ENCODE data around the gene PIR. TPM values are rescaled to one million over a fixed set of nuclear protein-coding genes. Genes with fewer than 3 reads are reported as not detected.

The PIR gene
- total RNA-seq, 1 donor from 2014 or later: 45.0 TPM

DNA sequence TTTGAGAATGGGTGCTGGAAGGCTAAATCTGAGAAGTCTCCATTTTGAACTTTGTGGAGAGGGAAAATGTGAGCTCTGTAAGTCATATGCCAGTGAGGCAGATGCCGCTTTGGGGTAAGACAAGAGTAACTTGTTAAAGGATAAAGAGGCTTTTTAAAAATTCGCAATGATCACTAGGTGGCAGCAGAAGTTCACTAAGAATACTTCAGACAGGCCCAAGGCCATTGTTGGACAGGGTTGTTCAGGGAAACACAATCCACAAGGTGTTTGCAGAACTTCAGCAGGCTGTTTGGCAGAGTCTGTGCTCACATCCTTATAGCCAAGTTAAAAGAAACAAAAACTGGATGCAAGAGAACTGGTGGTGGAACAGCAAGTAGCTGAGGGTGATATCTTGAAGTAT lies 144.1 kb downstream of the PIR start:
- Mint-ChIP-seq H3K4me3 (no peak overlapping the region), H3K36me3 (no peaks in the 10 kb centered on the region), H3K4me1 (peaks cover 27% of the 10 kb centered on the region), H3K27ac (no peak overlapping the region), H3K9me3 (no peaks in the 10 kb centered on the region), H3K27me3 (ENCODE audit: insufficient read depth, low read depth) (peaks cover 4% of the 10 kb centered on the region)
- H3K27me3 ChIP-seq: peaks cover 31% of the 10 kb centered on the region
- no peak overlapping the region for H3K4me2 ChIP-seq
- no peaks in the 10 kb centered on the region for H4K20me1 ChIP-seq (ENCODE audit: low read depth)
- no peak overlapping the region for H2AFZ ChIP-seq (replicated peaks)
- H3K4me3 ChIP-seq: no peak overlapping the region
- TF ChIP-seq EZH2 (IDR thresholded peaks at IDR 0.05) (no peak), CTCF (IDR thresholded peaks at IDR 0.05) (peak; percentile 79), EZH2phosphoT487 (IDR thresholded peaks at IDR 0.05) (no peak)
- H3K9me3 ChIP-seq (ENCODE audit: low read depth): no peaks in the 10 kb centered on the region
- no peaks in the 10 kb centered on the region for H3K36me3 ChIP-seq
- H3K9ac ChIP-seq: no peak overlapping the region
- peaks cover 7% of the 10 kb centered on the region for H3K4me1 ChIP-seq
- H3K27ac ChIP-seq: no peak overlapping the region
- H3K79me2 ChIP-seq (ENCODE audit: low read depth): no peaks in the 10 kb centered on the region
- H3F3A ChIP-seq (ENCODE audit: low read depth): no peaks in the 10 kb centered on the region
- peak; percentile 85 for DNase-seq (ENCODE audit: low spot score)

GRCh38 chrX:15345976-15346375 lies 147.2 kb downstream of the PIR start:
- Mint-ChIP-seq H3K4me1 (peaks cover 45% of the 10 kb centered on the region), H3K36me3 (no peaks in the 10 kb centered on the region), H3K27me3 (ENCODE audit: insufficient read depth, low read depth) (peaks cover 4% of the 10 kb centered on the region), H3K4me3 (no peak overlapping the region), H3K9me3 (no peaks in the 10 kb centered on the region), H3K27ac (no peak overlapping the region)
- no peak overlapping the region for H3K9ac ChIP-seq
- peaks cover 12% of the 10 kb centered on the region for H3K4me1 ChIP-seq
- TF ChIP-seq EZH2 (IDR thresholded peaks at IDR 0.05) (no peak), EZH2phosphoT487 (IDR thresholded peaks at IDR 0.05) (no peak), CTCF (IDR thresholded peaks at IDR 0.05) (no peak)
- H3F3A ChIP-seq (ENCODE audit: low read depth): no peaks in the 10 kb centered on the region
- H3K4me3 ChIP-seq: no peak overlapping the region
- no peak overlapping the region for H2AFZ ChIP-seq (replicated peaks)
- H3K79me2 ChIP-seq (ENCODE audit: low read depth): no peaks in the 10 kb centered on the region
- no peak for DNase-seq (ENCODE audit: low spot score)
- peaks cover 51% of the 10 kb centered on the region for H3K27me3 ChIP-seq
- H3K4me2 ChIP-seq: no peak overlapping the region
- H4K20me1 ChIP-seq (ENCODE audit: low read depth): no peaks in the 10 kb centered on the region
- H3K27ac ChIP-seq: no peak overlapping the region
- no peaks in the 10 kb centered on the region for H3K9me3 ChIP-seq (ENCODE audit: low read depth)
- H3K36me3 ChIP-seq: no peaks in the 10 kb centered on the region

DNA sequence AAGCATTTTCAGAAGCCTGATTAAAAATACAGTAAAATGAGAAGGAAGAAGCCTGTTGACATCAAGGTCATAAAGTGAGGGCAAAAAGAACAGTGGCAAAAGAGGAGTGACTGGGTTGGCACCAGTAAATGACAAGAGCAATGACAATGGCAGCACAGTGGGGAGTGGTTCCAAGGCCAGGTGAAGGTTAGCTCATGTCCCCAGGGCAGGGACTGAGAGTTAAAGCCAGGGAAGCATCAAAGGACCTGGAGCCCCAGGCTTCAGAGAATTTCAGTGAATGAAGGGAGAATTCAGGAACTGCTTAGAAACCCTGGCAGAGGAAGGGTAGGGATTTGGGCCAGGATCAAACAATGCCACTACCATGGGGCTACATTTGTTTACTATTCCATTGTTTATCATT lies 149.0 kb downstream of the PIR start:
- Histone ChIP-seq H3K36me3 (no peaks in the 10 kb centered on the region), H4K20me1 (ENCODE audit: low read depth) (no peaks in the 10 kb centered on the region), H3F3A (ENCODE audit: low read depth) (no peaks in the 10 kb centered on the region), H2AFZ (replicated peaks) (no peak overlapping the region), H3K79me2 (ENCODE audit: low read depth) (no peaks in the 10 kb centered on the region), H3K9me3 (ENCODE audit: low read depth) (no peaks in the 10 kb centered on the region), H3K4me2 (no peak overlapping the region), H3K9ac (no peak overlapping the region), H3K4me1 (peaks cover 20% of the 10 kb centered on the region), H3K4me3 (no peak overlapping the region), H3K27ac (no peak overlapping the region), H3K27me3 (peaks cover 56% of the 10 kb centered on the region)
- H3K9me3 Mint-ChIP-seq: no peaks in the 10 kb centered on the region
- no peak for DNase-seq (ENCODE audit: low spot score)
- H3K36me3 Mint-ChIP-seq: no peaks in the 10 kb centered on the region
- no peak for TF ChIP-seq EZH2phosphoT487 (IDR thresholded peaks at IDR 0.05)
- TF ChIP-seq EZH2 (IDR thresholded peaks at IDR 0.05): no peak
- TF ChIP-seq CTCF (IDR thresholded peaks at IDR 0.05): no peak
- peaks cover 48% of the 10 kb centered on the region for H3K4me1 Mint-ChIP-seq
- no peak overlapping the region for H3K4me3 Mint-ChIP-seq
- H3K27me3 Mint-ChIP-seq (ENCODE audit: insufficient read depth, low read depth): peaks cover 2% of the 10 kb centered on the region
- no peak overlapping the region for H3K27ac Mint-ChIP-seq
